NCI-H1436 treated with DMSO at 0.1 percent for 48 hours (cell line): ENCODE measurements around the gene KCNH1.
"Not testable (repeated sequence)": the region's sequence is repeated elsewhere in the genome, so short reads cannot be mapped to it uniquely, and the experiment has no call there.

ENCODE experiments used
- DNase-seq: peaks from one replicate; lab custom pipeline; 2025; lab: John Stamatoyannopoulos, UW

The KCNH1 gene

DNA sequence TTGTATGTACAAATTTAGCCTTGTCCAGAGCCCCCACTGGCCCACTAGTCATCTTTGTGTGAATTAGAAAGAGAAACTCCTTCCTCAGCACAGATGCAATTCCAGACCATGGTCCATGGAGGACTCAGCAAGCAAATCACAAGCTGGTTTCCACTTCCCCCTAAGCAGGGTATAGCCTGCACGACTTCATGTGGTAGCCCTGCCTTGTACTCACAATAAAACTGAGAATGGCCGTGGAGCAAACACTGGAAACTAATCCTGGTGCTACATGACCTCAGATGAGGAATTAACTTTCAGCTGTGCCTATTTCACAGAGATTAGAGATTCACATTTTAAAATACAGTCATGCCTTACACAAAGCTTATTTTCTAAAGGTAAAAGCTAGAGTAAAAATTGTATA, 32.5 kb downstream of the KCNH1 start:
- DNase-seq, result no peak

DNA sequence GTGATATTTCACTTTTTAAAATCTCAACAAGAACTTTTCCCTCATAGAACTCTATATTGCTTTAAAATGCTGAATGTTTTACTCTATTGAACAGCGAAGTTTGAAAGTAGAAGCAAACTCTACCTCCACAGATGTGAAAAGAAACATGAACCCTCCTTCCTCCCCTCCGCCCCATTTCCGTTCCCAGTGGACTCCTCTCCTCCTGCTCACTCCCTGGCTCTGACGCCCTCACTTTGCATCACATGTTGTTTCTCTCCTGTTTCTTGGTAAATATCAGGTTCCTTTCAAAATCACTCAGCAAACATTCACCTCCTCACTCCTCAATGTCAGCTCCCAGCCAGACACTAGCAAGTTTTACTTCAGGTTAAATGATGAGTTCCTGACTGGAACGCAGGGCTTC, 34.6 kb downstream of the KCNH1 start:
- no peak for DNase-seq

DNA sequence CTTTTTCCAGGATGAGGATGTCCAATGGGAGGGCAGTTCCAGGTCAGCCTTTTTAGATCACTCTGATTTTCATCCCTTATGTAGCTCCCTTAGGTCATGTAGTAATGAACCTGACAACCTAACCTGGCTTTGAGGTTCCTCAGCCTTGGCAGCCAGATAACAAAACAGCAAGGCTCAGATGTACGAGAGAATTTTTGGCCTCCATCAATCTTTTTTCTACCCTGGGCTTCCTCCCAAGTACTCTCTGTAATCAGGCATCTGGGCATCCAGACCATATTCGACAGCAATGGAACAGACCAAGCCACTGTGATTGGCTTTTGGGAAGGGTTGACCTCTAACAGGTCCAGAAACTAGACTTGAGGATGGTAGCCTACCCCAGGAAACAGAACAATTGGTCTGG, 38.6 kb downstream of the KCNH1 start:
- no peak for DNase-seq

DNA sequence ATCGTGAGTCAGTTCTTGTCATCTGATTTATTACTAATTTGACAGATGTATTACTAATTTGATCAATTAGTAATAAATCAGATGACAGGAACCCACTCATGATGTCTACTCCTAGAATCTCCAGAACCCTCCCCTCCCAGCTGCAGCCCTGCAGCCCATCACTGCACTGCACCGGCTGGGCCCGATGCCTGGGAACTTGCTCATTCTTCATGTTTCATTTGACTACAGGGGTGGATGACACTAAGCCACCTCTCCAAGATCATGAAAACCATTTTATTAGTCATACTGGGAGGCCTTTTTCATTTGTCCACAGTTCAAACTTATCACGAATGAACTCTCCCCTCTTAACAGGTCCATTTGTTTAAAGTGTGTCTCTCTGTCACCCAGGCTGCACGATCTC, 41.0 kb downstream of the KCNH1 start:
- no peak for DNase-seq

DNA sequence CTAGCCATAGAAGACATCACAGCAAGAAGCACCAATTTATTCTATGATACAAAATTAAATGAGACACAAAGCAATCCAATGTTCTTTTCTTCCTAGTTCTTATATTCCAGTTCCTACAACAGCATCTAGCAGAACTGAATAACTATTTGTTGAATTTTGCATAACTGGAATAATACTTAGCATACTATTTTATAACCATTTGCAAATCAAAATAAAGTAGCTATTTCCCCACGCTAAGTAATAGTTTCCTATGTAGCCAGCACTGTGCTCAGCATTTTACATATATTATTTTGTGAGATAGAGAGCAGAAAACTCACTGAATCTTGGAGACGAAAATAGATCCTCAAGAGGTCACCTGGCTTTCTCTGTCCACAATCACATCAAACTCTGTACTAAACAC, 42.1 kb downstream of the KCNH1 start:
- DNase-seq, result no peak

DNA sequence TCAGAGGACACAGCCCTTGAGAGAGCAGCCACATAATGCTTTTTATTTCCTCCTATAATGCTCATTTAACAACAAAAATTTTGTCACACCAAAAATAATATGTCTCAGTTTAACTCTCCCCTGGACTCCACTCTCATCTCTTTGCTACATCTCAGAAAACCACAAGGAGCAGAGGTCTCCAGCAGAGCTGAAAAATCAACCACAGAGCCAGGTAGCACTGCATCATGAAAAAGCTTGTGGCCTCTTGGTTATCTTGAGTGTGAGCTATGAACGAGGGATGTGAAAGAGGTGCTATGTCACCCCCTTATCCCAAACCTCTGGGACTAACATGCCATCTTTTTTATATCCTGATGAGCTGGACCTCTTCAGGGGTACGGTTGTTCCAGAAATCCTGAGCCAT, 44.4 kb downstream of the KCNH1 start:
- DNase-seq, result no peak

DNA sequence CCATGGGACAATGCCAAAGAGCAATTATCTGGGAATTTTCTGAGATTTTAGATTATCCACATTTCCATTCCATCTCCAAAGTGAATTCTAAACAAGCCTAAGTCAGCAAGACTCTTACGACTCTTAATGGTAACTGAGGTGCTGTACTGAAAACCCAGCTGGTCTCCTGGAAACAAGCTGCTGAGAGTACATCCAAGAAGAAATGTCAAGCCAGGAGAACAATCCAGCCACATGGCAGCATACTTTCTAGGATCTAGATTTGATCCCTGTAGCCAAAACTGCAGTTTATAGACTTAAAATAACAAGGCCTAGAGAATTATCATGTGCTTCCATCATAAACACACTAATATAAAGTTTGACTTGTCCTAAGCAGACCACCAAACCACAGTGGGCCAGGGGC, 45.8 kb downstream of the KCNH1 start:
- no peak for DNase-seq

DNA sequence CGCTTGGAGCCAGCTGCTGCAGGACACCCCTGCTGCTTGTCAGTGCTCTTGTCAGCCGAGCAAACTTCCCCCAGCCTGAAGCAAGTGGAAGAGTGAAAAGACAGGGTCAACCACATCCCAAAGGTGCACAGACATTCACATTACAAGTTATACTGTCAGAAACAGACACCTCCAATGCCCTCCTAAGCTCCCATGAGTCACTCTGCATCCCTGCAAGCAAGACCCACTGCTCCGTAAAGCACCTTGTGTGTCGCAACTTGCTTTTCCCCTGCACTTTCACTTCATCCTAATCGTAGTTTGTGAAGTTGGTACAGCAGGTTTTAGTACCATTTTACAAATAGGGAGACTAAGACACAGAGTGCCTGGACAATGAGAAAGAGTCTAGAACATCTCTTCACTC, 51.1 kb downstream of the KCNH1 start:
- no peak for DNase-seq

DNA sequence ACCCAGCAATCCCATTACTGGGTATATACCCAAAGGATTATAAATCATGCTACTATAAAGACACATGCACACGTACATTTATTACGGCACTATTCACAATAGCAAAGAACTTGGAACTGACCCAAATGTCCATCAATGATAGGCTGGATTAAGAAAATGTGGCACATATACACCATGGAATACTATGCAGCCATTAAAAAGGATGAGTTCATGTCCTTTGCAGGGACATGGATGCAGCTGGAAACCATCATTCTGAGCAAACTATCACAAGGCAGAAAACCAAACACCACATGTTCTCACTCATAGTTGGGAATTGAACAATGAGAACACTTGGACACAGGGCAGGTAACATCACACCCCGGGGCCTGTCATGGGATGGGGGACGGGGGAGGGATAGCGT, 52.5 kb downstream of the KCNH1 start:
- not testable (repeated sequence) for DNase-seq

DNA sequence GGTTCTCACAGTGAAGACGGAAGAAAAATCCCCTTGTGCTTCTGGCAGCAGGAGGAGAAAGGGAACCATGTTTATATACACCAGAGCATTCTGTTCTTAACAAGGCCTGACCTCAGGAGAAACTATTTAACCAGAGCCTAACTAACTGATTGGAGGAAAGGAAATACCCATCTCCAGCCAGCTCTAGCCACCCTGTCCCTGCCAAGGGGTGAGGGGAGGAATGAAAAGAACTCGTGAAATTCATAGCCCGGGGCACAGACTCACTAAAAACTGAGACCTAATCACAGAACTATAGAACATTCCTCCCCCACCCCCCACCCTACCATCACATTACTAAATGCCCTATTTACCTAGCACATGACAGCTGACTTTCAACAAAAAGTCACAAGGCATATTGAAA, 65.0 kb downstream of the KCNH1 start:
- no peak for DNase-seq

DNA sequence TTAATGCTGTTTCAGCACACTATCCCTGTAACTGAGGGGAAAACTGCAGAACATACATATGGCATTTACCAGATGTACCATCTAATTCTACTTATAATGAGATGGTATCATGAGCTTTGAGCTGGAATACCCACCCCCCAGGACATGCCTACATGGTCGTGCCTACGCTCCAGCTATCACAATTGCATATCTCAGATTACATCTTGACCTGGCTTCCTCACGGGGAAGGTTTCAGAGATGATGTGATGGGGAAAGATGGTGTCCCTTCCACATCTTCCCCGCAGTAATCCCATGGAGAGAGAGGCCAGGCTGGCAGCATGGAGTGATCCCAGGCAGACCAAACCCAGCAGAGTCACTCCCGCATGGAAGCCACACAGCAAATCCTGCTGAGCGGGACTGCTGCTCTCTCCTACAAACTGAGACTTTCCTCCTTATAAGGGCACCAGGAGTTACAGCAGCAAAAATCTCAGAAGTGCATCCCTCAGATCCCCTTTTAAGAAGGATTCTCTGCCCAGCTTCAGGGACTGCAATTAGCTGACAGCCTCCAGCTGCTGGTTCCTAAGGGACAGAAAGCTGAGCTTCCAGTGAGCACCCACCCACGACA, 67.1 kb downstream of the KCNH1 start:
- no peak for DNase-seq

DNA sequence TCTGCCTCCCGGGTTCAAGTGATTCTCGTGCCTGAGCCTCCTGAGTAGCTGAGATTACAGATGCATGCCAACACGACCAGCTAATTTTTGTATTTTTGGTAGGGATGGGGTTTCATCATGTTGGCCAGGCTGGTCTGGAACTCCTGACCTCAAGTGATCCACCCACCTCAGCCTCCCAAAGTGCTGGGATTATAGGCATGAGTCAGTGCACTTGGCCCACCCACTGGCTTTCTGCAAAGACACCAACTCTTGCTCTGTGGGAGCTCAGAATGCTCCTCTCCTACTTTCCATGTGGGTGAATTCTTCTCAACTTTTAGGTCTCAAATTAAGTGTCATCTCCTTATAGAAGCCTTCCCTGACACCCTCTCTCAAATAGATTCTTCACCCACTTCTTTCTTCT, 92.1 kb downstream of the KCNH1 start:
- not testable (repeated sequence) for DNase-seq

DNA sequence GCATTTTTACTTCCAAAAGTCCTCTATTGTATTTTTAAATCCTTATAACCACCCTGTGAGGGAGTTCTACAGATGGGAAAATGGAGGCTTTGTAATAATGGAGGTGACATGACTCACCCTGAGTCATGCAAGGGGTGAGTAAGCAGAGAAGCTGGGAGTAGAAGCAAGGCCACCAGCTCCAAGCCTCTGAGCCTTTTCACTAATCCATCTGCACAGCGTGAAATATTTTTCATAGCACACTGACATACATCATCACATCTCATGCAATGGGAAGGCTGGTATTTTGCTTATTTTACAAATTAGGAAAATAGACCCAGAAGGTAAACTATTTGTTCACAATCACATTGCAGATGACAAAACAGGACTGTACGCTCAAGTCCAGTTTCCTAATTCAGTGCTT, 96.9 kb downstream of the KCNH1 start:
- no peak for DNase-seq

DNA sequence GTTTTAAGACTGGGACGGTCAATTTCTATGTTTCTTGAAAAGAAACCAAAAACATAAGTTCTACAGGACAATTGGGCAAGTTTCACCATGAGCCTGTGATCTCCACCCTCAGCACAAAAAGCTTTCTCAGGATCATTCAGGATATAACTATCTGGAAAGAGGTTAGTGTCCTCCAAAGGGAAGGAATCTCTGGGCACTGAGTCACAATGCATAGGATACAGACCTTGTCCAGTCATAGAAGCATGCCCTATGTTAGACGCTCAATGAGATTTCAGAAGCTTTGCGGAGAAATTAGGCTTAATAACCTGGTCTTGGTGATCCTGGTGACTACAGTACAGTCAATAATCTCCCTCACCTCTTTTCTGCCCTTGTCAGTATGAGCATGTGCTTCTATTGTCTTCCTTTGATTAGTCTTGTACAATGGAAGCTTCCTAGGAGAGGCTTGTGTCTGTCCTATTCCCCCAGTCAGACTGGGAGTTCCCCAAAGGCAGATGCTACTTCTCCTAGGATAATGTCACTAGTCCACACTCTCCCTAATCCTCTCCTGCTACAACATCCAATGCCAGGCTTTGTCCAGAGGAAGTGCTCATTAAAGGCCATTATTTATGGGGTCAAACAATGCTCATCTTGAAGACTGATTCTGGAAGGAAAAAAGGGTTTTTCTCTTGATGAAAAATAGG, 97.4 kb downstream of the KCNH1 start:
- DNase-seq, result no peak

DNA sequence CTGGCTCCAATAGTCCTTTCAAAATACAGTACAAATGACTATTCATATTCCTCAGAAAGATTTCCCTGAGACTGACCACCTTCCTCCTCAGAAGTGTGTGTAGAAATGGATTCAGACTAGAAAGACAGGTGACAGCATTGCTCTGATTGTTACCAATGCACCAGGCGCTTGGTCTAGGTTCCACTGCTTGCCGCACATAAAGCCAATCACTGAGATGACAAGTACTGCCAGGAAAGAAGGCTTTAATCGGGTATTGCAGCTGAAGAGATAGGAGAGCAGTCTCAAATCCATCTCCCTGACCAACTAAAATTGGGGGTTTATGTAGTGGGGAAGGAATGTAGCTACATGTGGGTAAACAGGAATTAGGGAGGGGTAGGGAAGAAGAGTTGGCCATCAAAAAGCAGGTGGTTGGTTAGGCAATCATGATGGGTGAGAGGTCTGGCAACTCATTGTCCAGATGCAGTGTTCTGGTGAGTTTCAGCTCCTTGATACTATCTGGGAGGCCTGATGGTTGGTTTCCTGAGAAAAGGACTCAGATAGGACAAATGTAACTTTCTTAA, 98.0 kb downstream of the KCNH1 start:
- DNase-seq, result no peak

DNA sequence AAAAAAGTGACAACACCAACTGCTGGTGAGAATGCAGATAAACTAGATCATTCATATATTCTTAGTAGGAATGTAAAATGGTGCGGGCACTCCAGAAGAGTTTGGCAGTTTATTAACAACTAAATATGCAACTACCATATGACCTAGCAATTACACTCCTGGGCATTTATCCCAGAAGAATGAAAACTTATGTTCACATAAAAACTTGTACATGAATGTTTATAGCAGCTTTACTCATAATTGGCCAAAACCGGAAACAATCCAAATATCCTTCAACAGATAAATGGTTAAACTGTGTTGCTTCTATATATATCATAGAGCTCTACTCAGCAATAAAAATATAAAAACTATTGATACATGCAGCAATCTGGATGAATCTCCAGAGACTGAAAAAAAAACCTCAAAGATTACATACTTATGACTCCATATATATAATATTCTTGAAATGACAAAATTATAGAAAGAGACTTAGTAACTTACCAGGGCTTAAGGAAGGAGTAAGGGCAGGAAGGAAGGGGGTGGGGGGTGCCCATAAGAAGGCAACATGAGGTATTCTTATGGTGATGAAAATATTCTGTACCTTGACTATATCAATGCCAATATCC, 99.9 kb downstream of the KCNH1 start:
- no peak for DNase-seq

DNA sequence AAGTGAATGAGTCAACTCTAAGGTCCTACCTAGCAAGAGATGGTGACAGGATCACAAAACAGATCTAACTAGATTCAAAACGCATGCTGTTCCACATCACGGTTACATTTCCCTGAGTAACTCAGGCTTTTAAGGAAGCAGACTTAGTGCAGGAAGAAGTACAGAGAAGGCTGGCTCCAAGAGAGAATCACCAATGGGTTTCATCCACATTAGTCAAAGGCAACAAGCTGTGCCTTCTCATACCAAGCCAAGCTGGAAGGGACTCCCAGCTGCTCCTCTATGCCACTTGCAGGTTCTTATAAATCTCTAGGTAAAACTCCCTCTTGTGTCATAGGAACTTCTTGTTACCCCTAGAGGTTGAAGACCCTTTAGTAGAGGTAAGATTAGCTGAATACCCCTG, 109.0 kb downstream of the KCNH1 start:
- no peak for DNase-seq

DNA sequence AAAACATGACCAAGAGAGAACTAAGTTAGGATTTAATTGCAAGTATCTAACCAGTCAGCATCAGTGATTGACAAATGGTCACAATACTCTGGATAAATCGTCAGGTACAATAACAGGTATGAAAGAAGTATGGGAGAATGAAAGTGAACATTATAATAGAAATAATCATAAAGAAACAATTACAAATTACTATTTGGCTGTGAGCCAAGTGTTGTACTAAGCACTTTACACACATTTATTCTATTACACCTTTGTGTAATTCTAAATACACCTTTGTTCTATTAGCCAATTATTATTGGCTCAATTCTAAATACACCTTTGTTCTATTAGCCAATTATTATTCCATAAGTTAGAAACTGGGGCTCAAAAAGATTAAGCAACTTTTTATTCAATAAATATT, 114.7 kb downstream of the KCNH1 start:
- no peak for DNase-seq

DNA sequence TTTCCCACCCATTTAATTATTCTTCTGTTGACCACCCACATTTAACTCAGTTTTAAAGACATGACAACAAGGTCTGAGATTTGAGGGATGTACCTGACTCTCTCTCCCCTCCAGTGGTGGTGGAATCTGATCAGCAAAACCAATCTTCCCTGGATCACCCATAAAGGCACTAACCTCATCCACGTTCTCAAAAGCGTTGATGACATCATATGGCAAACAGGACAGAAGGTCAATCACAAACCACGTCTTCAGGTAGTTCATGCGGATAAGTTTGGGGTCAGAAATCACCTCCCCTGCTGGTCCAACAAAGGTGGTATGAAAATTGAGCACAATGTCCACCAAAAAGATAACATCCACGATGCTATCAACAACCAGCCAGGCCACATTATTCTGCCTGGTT, 115.3 kb downstream of the KCNH1 start:
- DNase-seq, result no peak

DNA sequence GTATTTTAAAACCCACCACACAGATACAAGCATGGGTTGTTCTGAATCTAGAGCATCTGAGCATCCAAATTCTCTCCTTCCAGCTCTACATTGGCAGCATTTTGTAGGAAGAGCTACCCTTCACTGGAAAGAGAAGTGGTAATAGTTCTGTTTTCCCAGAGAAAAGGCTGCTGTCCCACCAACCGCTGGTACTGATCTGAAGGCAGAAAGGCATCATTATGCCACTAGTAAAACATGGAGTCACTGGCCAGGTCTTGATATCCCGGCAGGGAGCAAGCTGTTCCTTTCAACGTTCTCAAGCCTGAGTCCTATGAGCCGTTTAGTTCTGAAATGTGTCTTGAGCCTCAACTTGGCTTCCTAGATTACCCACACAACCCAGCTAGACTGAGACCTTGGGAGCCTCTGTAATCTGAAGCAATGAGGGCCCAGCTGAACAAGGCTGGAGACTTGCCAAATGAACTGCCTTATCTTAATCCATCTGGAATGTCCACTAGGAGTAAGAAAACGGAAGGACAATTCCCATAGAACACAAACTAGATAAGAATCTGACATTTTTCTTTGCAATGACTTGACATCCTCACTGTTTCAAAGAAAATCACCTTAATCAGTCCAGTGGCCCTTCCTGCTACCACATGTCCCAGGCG, 116.8 kb downstream of the KCNH1 start:
- no peak for DNase-seq

DNA sequence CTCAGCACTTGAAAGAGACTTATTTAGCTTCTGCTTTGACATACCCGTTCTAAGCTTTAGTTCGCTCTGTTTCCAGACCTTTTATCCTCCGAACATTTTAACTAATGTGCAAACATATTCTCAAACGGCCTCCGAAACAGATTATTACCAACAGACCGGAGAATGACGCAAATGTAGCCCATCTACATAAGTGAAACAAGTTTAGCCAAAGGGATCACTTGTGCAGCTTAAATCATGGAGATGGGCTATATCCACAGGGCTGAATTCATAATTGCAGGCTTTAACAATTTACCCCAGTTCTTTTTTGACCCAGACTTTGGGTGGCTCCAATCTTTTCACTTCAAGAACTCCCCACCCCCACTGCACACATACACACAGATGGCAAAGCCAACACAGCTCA, 119.7 kb downstream of the KCNH1 start:
- DNase-seq, result no peak

DNA sequence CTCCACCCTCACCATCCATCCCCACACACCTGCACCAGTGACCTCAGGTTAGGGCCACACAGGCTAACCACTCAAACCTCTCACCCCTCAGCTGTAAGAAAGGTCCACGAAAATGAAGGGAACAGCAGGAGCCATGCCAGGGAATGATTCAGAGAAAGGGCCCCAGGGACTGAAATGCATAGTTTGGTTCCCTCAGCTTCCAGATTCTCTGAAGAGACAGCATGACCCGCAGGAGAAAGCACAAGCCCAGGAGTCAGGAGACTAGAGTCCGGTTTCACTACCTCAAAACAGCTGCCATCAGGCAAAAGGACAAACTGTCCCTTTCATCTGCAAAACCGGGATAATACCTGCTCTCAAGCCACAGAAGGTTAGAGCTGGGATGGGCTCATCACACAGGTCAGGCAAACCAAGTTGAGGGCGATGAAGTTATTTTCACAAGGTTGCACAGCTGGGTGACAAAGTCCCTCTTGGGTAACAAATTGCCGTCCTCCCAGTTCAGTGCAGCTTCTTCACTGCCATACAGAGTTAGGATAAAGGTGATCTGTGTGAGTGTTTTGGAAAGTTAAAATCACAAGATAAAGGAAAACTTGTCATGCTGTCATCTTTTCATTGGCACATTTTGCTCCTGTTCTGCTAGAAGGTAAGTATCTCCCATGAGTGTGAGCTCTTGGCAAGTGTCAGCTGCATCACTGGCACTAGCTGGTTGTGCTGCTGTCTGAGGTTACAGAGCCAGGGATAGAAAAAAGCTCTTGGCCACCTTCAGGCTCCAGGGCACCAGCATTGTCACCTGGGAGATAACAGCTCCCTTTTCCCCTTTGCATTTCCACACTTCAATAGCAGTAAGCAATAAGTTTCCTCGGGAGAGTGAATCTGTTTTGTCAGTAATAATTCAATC, 120.4 kb downstream of the KCNH1 start:
- no peak for DNase-seq
